Dendritic cell treated with granulocyte-macrophage colony-stimulating factor and Interleukin-4, amounts not matched to agents 40 ng/mL and 50 ng/mL, for 4 days (primary cell): ENCODE measurements around the gene EIF2B4.
"Not testable (repeated sequence)": the region's sequence is repeated elsewhere in the genome, so short reads cannot be mapped to it uniquely, and the experiment has no call there.

Experiments used
- H3K27ac Mint-ChIP-seq: one replicate; pipeline ENCODE4 v1.8.0; 2022; ENCODE audit warnings: mild to moderate bottlenecking, mixed read lengths
- H3K27me3 Mint-ChIP-seq: one replicate; pipeline ENCODE4 v1.8.0; 2022; ENCODE audit warnings: mild to moderate bottlenecking, mixed read lengths
- H3K36me3 Mint-ChIP-seq: one replicate; pipeline ENCODE4 v1.8.0; 2022; ENCODE audit warnings: low read depth, mixed read lengths
- H3K4me1 Mint-ChIP-seq: one replicate; pipeline ENCODE4 v1.8.0; 2022; ENCODE audit warnings: low read depth, mixed read lengths
- H3K4me3 Mint-ChIP-seq: one replicate; pipeline ENCODE4 v1.8.0; 2022; ENCODE audit warnings: mild to moderate bottlenecking, moderate library complexity, mixed read lengths
- H3K9me3 Mint-ChIP-seq: one replicate; pipeline ENCODE4 v1.8.0; 2022; ENCODE audit warnings: mixed read lengths
- intact Hi-C: fragments of 100-400 bp; cut with micrococcal nuclease; formaldehyde crosslinking; loops from one replicate; pipeline ENCODE4 v1.15.0; 2022

The EIF2B4 gene

DNA sequence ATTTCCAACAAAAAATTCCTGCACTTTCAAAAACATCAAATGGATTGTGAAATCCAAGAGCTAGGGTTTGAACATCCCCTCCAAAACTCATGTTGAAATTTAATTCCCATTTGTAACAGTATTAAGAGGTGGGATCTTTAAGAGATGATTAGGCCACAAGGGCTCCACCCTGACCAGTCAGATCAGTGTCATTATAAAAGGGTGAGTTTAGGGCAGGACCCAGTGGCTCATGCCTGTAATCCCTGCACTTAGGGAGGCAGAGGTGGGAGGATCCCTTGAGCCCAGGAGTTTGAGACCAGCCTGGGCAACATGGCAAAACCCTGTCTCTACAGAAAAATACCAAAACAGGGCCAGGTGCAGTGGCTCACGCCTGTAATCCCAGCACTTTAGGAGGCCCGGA, 22.5 kb downstream of the EIF2B4 start:
- no peaks in the 10 kb centered on the region for H3K27me3 Mint-ChIP-seq
- H3K4me3 Mint-ChIP-seq, result no peak overlapping the region
- peaks cover 24% of the 10 kb centered on the region for H3K4me1 Mint-ChIP-seq
- intact Hi-C loops, result no loop called here
- H3K27ac Mint-ChIP-seq, result no peak overlapping the region
- no peaks in the 10 kb centered on the region for H3K9me3 Mint-ChIP-seq
- H3K36me3 Mint-ChIP-seq, result peaks cover 63% of the 10 kb centered on the region

DNA sequence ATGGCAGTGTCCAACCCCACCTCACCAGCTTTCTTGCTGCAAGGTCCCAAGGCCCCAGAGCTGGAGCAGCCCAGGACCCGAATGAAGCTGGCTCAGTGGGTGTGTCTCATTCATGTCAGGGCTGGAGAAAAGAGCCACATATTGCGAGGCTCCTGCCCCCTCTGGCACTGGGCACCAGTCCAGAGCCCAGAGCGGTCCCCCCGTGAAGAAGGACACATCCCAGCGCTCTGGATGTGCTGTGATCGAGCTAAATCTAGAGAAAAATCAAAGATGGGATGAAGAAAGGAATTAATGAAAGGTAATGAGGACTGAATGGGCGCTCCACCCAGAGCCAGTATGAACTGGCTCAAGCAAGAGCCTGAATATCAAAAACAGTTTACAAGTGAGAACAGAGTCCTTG, 34.0 kb downstream of the EIF2B4 start:
- intact Hi-C loops, result no loop called here
- peaks cover 89% of the 10 kb centered on the region for H3K36me3 Mint-ChIP-seq
- H3K27me3 Mint-ChIP-seq, result no peaks in the 10 kb centered on the region
- H3K27ac Mint-ChIP-seq, result no peak overlapping the region
- H3K9me3 Mint-ChIP-seq, result no peaks in the 10 kb centered on the region
- H3K4me1 Mint-ChIP-seq, result no peaks in the 10 kb centered on the region
- no peak overlapping the region for H3K4me3 Mint-ChIP-seq

DNA sequence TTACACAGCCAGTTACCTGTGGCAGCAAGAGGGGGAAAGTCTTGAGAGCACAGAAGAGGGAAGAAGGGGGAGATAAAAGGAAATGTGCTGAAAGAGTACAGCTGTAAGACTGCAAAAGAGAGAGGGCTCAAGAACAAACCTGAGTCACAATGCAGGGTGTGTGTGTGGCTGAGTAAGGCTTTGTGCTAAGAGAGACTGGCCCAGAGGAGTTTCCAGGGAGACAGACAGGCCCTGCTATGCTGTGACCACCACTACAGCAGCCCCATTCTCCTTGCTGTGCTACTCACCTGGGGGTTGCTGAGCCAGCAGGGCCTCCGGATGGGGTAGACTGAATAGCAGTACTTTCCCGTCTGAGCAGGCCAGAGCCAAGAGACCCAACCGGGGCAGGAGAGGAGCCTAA, 34.8 kb downstream of the EIF2B4 start:
- Mint-ChIP-seq H3K4me3 (no peak overlapping the region), H3K9me3 (no peaks in the 10 kb centered on the region), H3K36me3 (peaks cover 89% of the 10 kb centered on the region), H3K4me1 (no peaks in the 10 kb centered on the region), H3K27ac (no peak overlapping the region), H3K27me3 (no peaks in the 10 kb centered on the region)
- intact Hi-C loops, result no loop called here

DNA sequence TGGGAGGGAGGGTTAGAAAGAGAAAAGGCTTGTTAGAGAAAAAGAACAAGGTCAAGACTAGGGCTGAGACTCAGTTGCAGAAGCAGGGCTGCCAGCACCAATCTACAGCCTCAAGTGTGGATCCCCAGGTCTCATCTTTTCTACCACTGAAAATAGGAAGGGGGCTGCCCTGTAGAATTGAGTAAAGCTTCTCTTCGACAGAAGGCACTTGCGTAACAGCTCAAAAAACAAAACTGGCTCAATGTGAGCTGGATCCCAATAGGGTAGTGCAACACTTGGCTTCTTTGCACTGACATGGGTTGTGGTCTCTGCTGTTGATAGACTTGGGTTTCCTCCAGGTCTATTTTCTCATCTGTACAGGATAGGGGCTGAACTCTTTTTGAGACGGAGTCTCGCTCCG, 45.4 kb downstream of the EIF2B4 start:
- Mint-ChIP-seq H3K27ac (no peak overlapping the region), H3K27me3 (no peaks in the 10 kb centered on the region), H3K4me1 (peaks cover 37% of the 10 kb centered on the region), H3K9me3 (no peaks in the 10 kb centered on the region), H3K4me3 (no peak overlapping the region), H3K36me3 (peaks cover 71% of the 10 kb centered on the region)
- intact Hi-C loops, result no loop called here

DNA sequence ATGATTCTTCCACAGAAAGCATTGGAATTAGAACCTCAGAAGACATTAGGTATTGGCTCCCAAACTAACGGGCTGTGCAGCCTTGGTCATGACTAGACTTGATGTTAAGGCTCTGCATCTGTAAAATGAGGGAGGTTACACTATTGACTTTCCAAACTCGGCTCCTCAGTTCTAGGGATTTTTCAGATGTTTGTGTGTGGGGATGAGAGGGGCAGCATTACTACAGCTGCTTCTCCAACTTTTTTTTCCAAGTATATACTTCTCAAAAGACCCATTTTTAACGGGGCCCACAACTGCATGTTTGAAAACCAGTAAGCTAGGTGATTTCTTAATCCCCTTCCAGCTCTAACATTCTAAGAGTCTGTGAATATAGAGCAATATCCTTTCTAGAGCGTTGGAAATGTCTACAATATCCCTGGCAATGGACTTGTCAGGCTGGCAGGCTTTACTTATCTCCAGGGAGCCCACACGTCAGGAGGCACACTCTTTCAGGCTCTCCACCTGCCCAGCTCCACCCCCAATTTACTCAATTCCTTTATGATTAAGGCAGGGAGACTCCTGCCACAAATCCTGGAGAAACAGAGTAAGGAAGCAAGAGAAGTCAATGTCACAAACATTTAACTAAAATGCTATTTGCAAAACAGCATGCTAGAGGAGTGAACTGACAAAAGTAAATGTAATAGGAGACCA, 46.4 kb downstream of the EIF2B4 start:
- Mint-ChIP-seq H3K9me3 (no peaks in the 10 kb centered on the region), H3K4me1 (peaks cover 37% of the 10 kb centered on the region), H3K36me3 (peaks cover 61% of the 10 kb centered on the region), H3K27me3 (no peaks in the 10 kb centered on the region), H3K27ac (peak overlapping the region; percentile 100), H3K4me3 (peak overlapping the region; percentile 94)
- intact Hi-C loops, result loop anchor here (1.0 kb wide), 1 partner anchor 33 kb away; the partner anchor contains the start of gene GTF3C2

DNA sequence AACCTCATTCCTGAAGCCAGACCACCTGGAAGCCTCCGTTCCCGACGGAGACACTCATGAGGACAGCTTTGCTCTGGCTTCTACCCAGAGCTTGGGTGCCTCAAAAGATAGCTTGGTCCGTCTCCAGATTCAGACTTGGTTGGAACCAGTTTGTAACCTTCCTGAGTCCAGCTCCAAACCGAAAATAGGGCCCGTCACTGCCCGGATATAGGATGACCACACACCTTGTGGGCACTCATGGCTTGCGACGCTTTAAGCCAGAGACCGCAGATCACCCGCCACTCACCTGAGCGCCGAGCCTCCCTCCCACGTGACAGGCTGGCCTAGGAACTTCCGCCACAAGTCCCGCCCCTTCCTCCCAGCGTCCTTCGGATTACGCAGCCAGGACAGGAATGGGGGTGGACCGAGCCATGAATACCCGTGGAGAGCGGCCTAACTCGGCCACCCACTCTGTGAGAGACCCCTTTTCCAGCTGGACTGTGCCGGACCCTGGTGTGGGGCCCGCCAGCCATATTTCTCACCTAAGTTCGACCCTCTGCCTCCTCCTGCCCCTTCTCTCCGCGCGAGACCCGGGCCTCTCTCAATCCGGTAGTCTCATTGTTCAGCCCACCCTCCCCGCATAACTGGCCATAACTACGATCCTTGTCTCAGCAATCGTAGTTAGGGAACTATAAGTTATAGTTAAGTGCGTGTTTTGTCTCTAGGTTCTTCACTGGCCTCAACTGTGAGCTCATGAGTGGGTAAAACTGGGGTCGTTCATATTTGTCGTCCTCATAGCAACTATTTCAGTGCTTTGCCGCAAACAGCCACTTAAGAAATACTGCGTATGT, 47.2 kb downstream of the EIF2B4 start, which contains the start of gene MPV17:
MPV17 (minus strand) TSS at position 332 of the 830 bp plus-strand sequence. CDS start 580 bp downstream, outside the sequence.
- Mint-ChIP-seq H3K27ac (peak within 1 kb of the TSS; percentile 100), H3K4me1 (peaks cover 37% of the 10 kb centered on the region), H3K27me3 (no peaks in the 10 kb centered on the region), H3K9me3 (no peaks in the 10 kb centered on the region), H3K4me3 (peak within 1 kb of the TSS; percentile 94), H3K36me3 (peaks cover 60% of the 10 kb centered on the region)
- intact Hi-C loops, result loop anchor here (1.0 kb wide), 1 partner anchor 33 kb away; the partner anchor contains the start of gene GTF3C2

DNA sequence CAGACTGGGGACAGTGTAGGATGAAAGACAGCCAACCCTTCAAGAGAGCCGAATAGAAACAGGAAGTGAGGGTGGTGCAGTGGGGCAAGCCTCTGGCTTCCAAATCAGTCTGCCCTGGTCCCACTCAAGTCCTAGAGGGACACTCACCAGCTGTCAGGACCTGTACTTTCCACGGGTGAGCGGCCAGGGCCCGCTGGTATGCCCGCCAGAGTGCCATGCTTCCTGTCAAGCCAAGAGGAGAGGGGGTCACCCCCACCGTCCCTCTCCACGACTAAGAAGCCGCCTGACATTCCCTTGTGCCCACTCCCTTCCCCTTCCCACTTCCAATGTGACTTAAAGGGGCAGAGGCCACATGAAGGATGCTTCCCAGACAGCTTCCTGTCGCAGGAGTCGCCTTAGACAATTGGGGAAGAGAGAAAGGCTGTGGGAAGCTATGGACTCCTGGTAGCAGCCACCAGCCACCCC, 47.8 kb downstream of the EIF2B4 start:
- Mint-ChIP-seq H3K27me3 (no peaks in the 10 kb centered on the region), H3K4me1 (peaks cover 41% of the 10 kb centered on the region), H3K27ac (peak overlapping the region; percentile 100), H3K9me3 (no peaks in the 10 kb centered on the region), H3K4me3 (peak overlapping the region; percentile 94), H3K36me3 (peaks cover 56% of the 10 kb centered on the region)
- intact Hi-C loops, result no loop called here

DNA sequence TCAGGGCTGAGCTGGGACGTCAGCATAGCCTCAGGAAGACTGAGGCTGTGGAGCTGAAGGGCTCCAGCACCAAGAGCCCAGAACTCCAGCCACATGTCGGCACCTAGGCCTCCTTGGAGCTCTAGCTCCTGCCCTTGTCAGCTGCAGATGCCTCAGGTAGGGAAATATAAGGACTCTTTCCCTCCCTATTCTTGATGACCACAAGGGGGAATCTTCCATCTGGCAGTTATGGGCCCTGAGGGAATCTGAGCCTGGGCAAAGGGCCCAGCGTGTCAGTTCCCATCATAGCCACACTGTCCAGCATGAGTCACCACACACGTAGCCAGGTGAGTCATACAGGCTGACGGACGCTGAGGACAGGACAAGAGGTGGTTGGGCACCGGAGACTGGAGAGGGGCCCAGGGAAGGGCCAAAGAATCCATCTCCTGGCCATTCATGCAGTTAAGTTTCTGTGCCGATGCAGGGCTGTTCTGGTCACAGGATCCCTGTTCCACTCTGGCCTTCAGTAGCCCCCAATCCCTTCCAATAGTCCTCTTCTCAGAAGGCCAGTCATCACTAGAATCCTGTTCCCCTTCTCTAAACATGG, 49.1 kb downstream of the EIF2B4 start:
- Mint-ChIP-seq H3K9me3 (no peaks in the 10 kb centered on the region), H3K27me3 (no peaks in the 10 kb centered on the region), H3K27ac (no peak overlapping the region), H3K4me3 (no peak overlapping the region), H3K4me1 (peaks cover 46% of the 10 kb centered on the region), H3K36me3 (peaks cover 50% of the 10 kb centered on the region)
- intact Hi-C loops, result no loop called here

DNA sequence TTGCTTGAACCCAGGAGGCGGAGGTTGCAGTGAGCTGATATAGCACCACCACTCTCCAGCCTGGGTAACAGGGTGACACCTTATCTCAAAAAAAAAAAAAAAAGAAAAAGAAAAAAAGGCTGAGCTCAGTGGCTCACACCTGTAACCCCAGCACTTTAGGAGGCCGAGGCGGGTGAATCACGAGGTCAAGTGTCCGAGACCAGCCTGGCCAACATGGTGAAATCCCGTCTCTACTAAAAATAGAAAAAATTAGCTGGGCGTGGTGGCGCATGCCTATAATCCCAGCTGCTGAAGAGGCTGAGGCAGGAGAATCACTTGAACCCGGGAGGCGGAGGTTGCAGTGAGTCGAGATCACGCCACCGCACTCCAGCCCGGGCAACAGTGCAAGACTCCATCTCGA, 50.3 kb downstream of the EIF2B4 start:
- intact Hi-C loops, H3K27ac Mint-ChIP-seq, H3K27me3 Mint-ChIP-seq, H3K9me3 Mint-ChIP-seq, H3K4me3 Mint-ChIP-seq: not testable (repeated sequence)
- Mint-ChIP-seq H3K4me1 (peaks cover 46% of the 10 kb centered on the region), H3K36me3 (peaks cover 53% of the 10 kb centered on the region)

DNA sequence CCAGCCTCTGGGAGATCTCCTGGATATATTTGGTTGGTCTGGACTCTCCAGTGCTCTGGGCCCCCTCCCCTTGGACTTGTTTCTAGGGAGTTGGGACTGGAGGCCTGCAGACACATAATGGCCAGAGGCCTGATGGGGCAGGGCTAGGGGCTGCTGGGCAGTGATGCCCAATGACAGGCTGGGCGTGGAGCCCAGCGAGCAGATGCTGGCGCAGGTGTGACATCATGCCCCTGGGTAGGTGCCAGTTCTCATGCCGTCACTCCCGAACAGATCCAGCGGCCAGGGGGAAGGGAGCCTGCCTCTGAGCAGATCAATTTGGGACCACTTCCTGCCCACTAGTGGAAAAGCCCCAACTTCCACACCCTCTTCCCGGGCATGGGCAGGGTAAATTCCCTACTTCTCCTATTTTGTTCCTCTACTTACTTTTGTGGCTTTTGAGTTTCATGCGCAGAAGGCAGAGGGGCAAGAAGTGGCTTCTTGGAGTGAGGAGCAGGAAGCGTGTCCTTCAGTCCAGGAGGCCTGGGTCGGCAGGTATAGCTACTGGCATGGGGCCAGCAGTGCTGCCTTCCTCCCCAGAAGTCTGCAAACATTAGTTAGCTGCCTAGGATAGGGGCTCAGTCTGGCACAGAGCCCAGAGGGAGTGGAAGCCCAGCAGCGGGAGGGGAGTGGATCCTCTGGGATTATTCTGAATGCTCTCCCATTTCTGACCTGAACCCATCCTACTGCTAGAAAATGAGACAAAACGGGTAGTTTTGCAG, 53.3 kb downstream of the EIF2B4 start:
- H3K4me3 Mint-ChIP-seq, result no peak overlapping the region
- peak overlapping the region; percentile 47 for H3K27ac Mint-ChIP-seq
- intact Hi-C loops, result no loop called here
- H3K27me3 Mint-ChIP-seq, result no peaks in the 10 kb centered on the region
- no peaks in the 10 kb centered on the region for H3K9me3 Mint-ChIP-seq
- peaks cover 56% of the 10 kb centered on the region for H3K36me3 Mint-ChIP-seq
- H3K4me1 Mint-ChIP-seq, result peaks cover 29% of the 10 kb centered on the region

DNA sequence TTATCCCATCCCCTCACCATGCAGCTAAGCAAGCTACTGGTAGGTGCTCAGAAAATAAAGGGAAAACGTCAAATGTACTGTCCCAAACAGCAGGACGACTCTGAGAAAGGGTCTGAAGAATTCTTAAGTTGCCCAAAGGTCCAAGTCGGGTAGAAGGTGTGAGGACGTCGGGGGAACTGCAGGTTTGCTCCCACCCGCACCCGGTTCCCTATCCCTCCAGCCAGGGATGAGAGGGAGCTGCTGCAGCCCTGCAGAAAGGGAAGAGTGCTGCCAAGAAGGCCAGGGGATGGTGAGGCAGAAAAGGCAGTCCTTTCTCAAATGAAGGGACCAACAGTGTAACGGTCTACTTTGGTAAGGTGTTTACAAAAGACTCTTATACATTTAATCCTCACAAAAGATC, 55.0 kb downstream of the EIF2B4 start:
- Mint-ChIP-seq H3K27ac (no peak overlapping the region), H3K4me1 (peaks cover 17% of the 10 kb centered on the region), H3K27me3 (no peaks in the 10 kb centered on the region), H3K9me3 (no peaks in the 10 kb centered on the region), H3K36me3 (peaks cover 59% of the 10 kb centered on the region), H3K4me3 (no peak overlapping the region)
- intact Hi-C loops, result no loop called here

DNA sequence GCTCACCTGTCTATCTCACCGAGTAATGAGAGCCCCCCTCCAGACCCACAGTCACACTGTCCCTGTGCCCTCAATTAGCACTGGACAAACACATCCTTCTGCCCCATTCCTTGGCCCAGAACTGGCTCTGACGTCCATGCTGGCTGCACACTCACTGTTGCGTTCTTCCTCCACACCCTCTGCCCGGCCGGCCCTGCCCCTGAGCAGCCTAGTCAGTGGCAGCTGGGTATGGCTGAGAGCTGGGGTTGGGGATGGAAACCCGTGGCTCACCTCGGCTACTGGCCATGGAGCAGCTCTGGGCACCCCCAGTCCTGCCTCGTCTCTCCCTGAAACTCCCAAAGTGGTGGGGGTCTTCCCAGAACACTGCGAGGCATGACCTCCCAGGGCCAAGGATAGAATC, 55.4 kb downstream of the EIF2B4 start:
- Mint-ChIP-seq H3K4me3 (no peak overlapping the region), H3K4me1 (peaks cover 17% of the 10 kb centered on the region), H3K27me3 (no peaks in the 10 kb centered on the region), H3K27ac (no peak overlapping the region), H3K36me3 (peaks cover 63% of the 10 kb centered on the region), H3K9me3 (no peaks in the 10 kb centered on the region)
- intact Hi-C loops, result no loop called here
